Measurements from ENCODE around the gene SRPK2.
"Not testable (repeated sequence)": the region's sequence is repeated elsewhere in the genome, so short reads cannot be mapped to it uniquely, and the experiment has no call there.

Gene SRPK2

DNA sequence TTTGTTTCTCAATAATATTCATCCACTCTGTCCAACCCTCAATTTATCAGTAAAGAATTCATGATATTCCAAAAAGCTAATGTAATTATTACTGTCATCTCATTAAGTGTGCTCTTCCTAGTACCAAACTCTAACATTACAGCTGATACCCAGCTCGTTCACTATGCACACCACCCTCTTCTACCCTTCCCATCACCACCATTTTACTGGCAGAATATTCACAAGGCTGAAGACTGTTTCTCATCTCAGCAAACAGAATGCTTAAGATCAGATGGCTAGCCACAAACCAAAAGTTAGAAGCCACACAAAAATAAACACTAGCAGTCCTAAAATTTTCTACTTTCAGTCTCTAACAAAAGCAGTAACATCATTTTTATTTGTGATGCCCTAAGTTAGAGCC, 121.5 kb downstream of the SRPK2 start:
- no peak for DNase-seq (ENCODE audit: low read depth in 2 of 2)

- no peak for DNase-seq (ENCODE audit: low read depth in 2 of 2)
These were observed 124.0 kb downstream of the SRPK2 start for GRCh38 chr7:105264707-105265106.

DNA sequence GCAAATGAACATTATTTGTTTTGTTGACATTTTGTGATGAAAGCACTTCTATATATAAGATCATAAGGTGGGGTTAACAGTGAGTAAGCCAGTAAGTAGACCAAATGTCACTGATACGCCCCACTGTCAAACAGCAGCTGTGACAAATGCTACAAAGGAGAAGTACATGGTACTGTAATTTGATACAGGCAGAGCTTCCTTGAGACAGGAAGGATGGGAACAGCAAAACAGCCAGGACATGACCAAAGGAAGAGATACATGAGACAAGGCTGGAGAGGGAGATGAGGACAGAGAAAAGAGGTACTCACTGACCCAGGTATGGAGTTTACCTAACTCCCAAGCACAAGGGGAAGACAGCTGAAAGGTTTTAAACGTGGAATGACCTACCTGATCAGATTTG, 127.0 kb downstream of the SRPK2 start:
- DNase-seq (ENCODE audit: low read depth in 2 of 2): no peak

DNA sequence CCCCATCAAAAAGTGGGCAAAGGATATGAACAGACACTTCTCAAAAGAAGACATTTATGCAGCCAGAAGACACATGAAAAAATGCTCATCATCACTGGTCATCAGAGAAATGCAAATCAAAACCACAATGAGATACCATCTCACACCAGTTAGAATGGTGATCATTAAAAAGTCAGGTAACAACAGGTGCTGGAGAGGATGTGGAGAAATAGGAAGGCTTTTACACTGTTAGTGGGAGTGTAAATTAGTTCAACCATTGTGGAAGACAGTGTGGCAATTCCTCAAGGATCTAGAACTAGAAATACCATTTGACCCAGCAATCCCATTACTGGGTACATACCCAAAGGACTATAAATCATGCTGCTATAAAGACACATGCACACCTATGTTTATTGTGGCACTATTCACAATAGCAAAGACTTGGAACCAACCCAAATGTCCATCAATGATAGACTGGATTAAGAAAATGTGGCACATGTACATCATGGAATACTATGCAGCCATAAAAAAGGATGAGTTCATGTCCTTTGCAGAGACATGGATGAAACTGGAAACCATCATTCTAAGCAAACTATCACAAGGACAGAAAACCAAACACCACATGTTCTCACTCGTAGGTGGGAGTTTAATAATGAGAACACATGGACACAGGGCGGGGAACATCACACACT, 128.4 kb downstream of the SRPK2 start:
- DNase-seq (ENCODE audit: low read depth in 2 of 2): not testable (repeated sequence)

DNA sequence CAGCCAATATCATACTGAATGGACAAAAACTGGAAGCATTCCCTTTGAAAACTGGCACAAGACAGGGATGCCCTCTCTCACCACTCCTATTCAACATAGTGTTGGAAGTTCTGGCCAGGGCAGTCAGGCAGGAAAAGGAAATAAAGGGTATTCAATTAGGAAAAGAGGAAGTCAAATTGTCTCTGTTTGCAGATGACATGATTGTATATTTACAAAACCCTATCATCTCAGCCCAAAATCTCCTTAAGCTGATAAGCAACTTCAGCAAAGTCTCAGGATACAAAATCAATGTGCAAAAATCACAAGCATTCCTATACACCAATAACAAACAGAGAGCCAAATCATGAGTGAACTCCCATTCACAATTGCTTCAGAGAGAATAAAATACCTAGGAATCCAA, 129.8 kb downstream of the SRPK2 start:
- DNase-seq (ENCODE audit: low read depth in 2 of 2): not testable (repeated sequence)

DNA sequence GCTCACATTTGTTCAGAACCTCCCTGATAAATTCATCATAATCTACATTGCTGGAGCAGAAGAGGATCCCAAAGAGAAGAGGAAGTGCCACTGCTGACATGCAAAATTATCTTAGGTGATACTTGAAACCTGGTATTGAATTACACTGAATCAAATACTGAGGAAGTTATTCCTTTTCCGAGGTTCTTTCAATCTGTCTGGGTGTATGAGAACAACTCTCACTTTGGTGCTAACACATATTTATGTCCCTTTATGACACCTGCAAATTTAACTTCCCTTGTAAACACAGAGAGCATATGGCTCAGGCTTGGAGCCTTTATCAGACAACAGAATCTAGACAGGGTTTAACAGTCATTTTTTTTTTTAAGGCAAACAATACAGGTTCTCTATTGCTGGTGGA, 131.4 kb downstream of the SRPK2 start:
- no peak for DNase-seq (ENCODE audit: low read depth in 2 of 2)

GRCh38 chr7:105256761-105257231, 131.9 kb downstream of the SRPK2 start:
- DNase-seq (ENCODE audit: low read depth in 2 of 2): no peak

DNA sequence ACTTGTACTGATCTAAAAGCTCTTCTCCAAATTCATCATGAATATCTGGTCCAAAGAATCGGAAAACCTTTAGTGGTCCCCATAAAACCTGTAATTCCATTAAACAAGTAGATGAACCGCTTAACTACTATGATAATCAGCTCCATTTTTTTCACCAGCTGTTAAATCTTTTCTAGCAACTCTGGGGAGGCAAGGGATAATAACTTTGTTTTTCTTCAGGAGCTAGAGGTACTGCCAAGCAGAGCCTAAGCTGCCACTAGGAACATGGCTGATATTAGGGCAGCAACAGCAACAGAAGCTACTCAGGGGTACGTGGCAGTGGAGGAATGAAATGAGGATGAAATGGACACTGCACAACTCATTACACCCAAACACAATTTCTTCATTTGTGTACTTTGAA, 138.0 kb downstream of the SRPK2 start:
- no peak for DNase-seq (ENCODE audit: low read depth in 2 of 2)

DNA sequence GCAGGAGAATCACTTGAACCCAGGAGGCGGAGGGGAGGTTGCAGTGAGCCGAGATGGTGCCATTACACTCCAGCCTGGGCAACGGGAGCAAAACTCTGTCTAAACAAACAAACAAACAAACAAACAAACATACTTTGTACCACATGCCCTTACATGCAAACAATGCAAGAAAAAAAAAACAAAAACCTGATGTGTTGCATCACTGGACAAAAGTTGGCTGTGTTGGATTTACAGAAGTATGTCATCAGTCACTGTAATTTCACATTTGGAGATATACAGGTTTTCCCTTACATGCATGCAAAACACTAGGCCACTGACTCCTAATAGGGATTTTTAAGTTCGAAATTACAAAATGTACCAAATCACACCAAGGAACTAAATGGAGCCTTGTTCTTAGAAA, 138.5 kb downstream of the SRPK2 start:
- DNase-seq (ENCODE audit: low read depth in 2 of 2): no peak

- DNase-seq (ENCODE audit: low read depth in 2 of 2): no peak
These were observed 139.5 kb downstream of the SRPK2 start for GRCh38 chr7:105249216-105249615.

- no peak for DNase-seq (ENCODE audit: low read depth in 2 of 2)
These were observed 142.0 kb downstream of the SRPK2 start for GRCh38 chr7:105246679-105247078.

DNA sequence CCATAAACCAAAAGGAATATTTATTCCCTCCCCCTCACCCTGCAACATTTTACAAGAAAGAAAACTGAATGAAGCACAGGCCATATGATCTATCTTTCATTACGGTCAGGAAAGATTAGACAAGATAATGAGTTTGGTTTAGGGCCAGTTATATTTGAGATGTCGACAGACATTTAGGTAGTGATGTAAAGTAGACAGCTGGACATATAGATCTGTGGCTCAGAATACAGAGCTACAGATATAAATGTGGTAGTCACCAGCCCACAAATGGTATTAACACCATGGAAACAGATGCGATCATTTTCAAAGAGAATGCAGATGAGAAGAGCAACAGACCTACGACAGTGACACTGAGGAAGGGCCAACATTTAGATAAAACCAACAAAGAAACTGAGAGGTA, 142.5 kb downstream of the SRPK2 start:
- no peak for DNase-seq (ENCODE audit: low read depth in 2 of 2)

DNA sequence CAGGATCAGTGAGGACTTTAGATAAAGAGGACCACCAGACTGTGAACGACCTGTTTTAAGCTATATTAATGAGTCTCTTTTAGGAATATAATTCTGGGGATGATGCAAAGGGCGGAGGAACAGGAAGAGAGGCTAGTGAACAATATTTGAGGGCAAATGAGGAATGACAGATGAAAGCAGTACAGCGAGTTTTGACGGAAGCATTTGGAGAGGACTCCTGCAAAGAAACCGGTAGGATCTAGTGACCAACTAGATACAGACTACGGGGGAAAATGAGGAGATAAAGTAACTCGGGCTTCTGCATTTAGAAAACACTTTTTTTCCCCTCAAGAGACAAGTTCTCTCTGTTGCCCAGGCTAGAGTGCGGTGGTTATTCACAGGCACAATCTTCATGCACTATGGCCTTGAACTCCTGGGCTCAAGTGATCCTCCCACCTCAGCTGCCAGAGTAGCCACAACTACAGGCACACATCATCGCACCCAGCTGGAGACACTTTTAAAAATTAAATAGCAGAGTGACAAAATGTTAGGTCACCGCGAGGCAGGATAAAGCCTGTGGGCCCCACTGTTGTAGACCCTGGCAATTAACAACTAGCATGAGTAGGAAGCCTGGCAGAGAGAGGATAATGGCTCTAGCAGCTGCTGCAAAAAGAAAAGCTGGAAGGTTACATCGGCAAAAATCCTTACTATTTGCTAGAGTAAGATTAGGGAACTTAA, 143.2 kb downstream of the SRPK2 start:
- no peak for DNase-seq (ENCODE audit: low read depth in 2 of 2)

- no peak for DNase-seq (ENCODE audit: low read depth in 2 of 2)
These were observed 144.1 kb downstream of the SRPK2 start for GRCh38 chr7:105244594-105244993.

DNA sequence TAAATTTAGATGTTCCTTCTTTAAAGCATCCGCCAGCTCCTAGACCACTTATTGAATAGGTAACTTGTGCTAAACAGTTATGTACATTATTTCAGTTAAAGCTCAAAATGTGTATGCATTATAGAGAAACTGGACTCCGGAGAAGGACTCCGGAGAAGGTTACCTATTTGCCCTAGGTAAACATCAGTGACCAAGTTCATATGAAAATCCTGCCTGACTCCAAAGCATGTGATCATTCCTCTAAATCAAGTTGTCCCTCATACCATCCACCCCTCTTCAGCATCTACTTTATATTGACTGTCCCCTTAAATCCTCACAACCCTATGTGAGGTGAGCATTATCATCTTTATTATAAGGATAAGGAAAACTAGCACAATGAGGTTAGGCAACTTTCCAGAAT, 147.5 kb downstream of the SRPK2 start:
- no peak for DNase-seq (ENCODE audit: low read depth in 2 of 2)

DNA sequence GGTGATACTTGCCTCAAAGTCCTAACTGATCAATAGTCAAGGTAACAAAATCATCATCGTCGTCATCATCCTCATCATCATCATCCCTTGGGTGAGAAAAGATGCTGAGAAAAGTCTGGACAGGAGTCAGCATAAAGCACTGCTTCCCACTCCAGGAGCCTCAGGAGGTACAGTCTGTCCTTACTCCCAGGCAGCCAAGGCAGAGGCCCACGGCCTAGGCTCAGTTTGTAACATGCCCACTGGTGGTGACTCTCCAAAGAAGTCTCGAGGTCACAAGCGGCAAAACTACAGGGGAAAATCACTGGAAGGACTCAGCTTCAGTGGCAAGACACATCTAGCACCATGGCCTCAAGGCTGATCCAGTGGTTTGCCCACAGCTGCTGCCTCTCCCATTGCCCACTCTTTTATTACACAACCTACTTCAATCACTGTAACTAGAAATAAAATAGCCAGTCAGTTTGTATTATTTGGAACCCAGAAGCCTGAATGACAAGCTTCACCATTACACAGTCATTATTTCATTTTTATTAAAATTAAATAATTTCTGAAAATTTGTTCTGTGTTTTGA, 150.4 kb downstream of the SRPK2 start:
- DNase-seq (ENCODE audit: low read depth in 2 of 2): no peak

GRCh38 chr7:105234886-105235285, 153.8 kb downstream of the SRPK2 start:
- no peak for DNase-seq (ENCODE audit: low read depth in 2 of 2)

- DNase-seq (ENCODE audit: low read depth in 2 of 2): not testable (repeated sequence)
These were observed 155.9 kb downstream of the SRPK2 start for GRCh38 chr7:105232829-105233291.

GRCh38 chr7:105230486-105230885, 158.2 kb downstream of the SRPK2 start:
- no peak for DNase-seq (ENCODE audit: low read depth in 2 of 2)

DNA sequence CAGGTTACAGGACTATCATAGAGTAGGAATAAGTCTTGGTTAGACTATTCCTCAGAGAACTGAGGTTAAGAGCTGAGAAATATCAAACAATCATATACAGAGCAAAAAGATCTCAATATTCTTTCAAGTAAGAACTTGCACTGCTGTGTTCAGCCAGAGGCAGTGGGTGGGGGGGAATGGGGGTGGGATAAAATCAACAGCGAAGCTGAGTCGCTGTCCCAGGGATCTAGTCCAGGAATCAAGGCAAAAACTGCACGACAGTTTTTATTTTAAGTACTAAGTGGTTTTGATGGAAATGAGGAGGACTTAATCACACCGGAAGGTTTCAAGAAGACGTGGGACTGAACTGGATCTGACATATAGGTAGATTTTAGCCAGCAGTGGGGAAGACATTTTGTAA, 159.1 kb downstream of the SRPK2 start:
- no peak for DNase-seq (ENCODE audit: low read depth in 2 of 2)

GRCh38 chr7:105228555-105228954, 160.2 kb downstream of the SRPK2 start:
- no peak for DNase-seq (ENCODE audit: low read depth in 2 of 2)

DNA sequence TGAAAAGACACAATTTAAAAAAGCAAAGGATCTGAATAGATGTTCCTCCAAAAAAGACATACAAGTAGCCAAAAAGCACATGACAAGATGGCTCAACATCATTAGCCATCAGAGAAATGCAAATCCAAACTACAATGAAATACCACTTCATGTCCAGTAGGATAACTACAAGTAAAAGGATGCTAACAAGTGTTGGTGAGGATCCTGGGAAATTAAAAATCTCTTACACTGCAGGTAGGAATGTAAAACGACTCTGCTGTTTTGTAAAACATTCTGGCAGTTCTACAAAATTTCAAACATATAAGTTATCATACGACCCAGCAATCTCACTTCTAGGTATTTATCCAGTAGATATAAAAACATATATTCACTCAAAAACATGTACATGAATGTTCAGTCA, 161.3 kb downstream of the SRPK2 start:
- no peak for DNase-seq (ENCODE audit: low read depth in 2 of 2)
